Heart left ventricle (tissue), 16 donors: ENCODE measurements around the gene LMX1A. TPM values are rescaled to one million over a fixed set of nuclear protein-coding genes. Genes with fewer than 3 reads are reported as not detected.
A peak's percentile ranks its signal among the peaks of the same experiment; 100 is the strongest.

Experiments
- ATAC-seq, 4 donors: fragments of 200-7000 bp; cut with Tn5 transposase; one replicate each; pipeline ENCODE4 v1.9.1; 2020 to 2022; ENCODE audit warnings: moderate library complexity in 4 of 4, mild to moderate bottlenecking in 3 of 4, moderate number of reproducible peaks in 1 of 4
- DNase-seq, 5 donors: peaks; one replicate each; pipeline ENCODE4 v3.0.0-alpha.2; 2020
- H3K27ac ChIP-seq, 12 donors: fragments of 200-600 bp; sonication (generic) in 4 of 12; one replicate each; pipeline versions ENCODE4 v1.5.0 to v1.8.0; 2016 to 2022; ENCODE audit warnings: mild to moderate bottlenecking in 2 of 12
- H3K27me3 ChIP-seq, 9 donors: fragments of 200-600 bp; sonication (generic) in 2 of 9; one replicate each; pipeline versions ENCODE4 v1.5.1 to v1.8.0; 2016 to 2022; ENCODE audit warnings: mild to moderate bottlenecking in 3 of 9
- H3K36me3 ChIP-seq, 9 donors: fragments of 200-600 bp; sonication (generic) in 2 of 9; one replicate each; pipeline versions ENCODE4 v1.5.0 to v1.8.0; 2018 to 2022; ENCODE audit warnings: mild to moderate bottlenecking in 2 of 9
- H3K4me1 ChIP-seq, 12 donors: fragments of 200-600 bp; sonication (generic) in 4 of 12; one replicate each; pipeline versions ENCODE4 v1.5.0 to v1.8.0; 2016 to 2022; ENCODE audit warnings: mild to moderate bottlenecking in 3 of 12
- H3K4me3 ChIP-seq, 12 donors: fragments of 200-600 bp; sonication (generic) in 4 of 12; one replicate each; pipeline versions ENCODE4 v1.5.0 to v1.8.0; 2017 to 2022; ENCODE audit warnings: mild to moderate bottlenecking in 9 of 12, moderate library complexity in 4 of 12
- H3K9me3 ChIP-seq, 12 donors: fragments of 200-600 bp; sonication (generic) in 4 of 12; one replicate each; pipeline versions ENCODE4 v1.5.0 to v1.8.0; 2016 to 2022; ENCODE audit warnings: mild to moderate bottlenecking in 1 of 12
- POLR2A ChIP-seq, 2 donors: fragments of 450-650 bp; IDR thresholded peaks; one replicate each; pipeline ENCODE4 v1.6.1; 2017; ENCODE audit warnings: antibody characterized with exemption in 2 of 2, mild to moderate bottlenecking in 2 of 2, moderate library complexity in 2 of 2
- WGBS, 4 donors: extraction: QIAGEN DNeasy Blood & Tissue Kit in 2 of 4; methylation state at CpG; one replicate each; pipeline versions ENCODE4 v1.1.5 to v1.1.7; 2013 to 2018; 5-methylcytosine and 5-hydroxymethylcytosine counted together
- intact Hi-C, 10 donors: fragments of 100-400 bp; cut with DNase I; formaldehyde crosslinking; loops; one replicate each; pipeline versions ENCODE4 v1.11.1 to v1.14.2; 2022
- polyA plus RNA-seq, 2 donors: library from polyadenylated mRNA; stranded (reverse); fragments of 200-250 nt; gene quantifications; one replicate each; pipeline ENCODE4 v1.2.3, GENCODE V29; 2013
- total RNA-seq, 9 donors: library from RNA; depleted of rRNA in 2 of 9; stranded (reverse); fragments of >200 nt in 2 of 9; fragmentation: NEBNext Ultra II Directional in 3 of 9; extraction: Animal tissue kit (Norgen Biotek cat#: 25700) in 3 of 9; gene quantifications; one replicate each; pipeline versions ENCODE4 v1.1.0 to v1.2.4, GENCODE V29; 2016 to 2023
- TF ChIP-seq, protein P1 (sequence below), 12 donors: fragments of 200-600 bp; sonication (generic) in 4 of 12; IDR thresholded peaks; one replicate each; pipeline versions ENCODE4 v1.5.0 to v1.8.0; 2018 to 2022; ENCODE audit warnings: antibody characterized with exemption in 12 of 12, mild to moderate bottlenecking in 5 of 12
- donor health status: ischemic (EF 13 %, LVEDD 7.1; RV severe dilation, severe dysfunction).
- donor health status: healthy with polysubstance abuse.
- donor health status: DM: no; HTN: yes; CAD: no.
- donor health status: DM: no; HTN: no; CAD: no.
- donor health status: ischemic (EF 25% LVEDD 6.9; RV normal size, moderate dysfunction).
- donor health status: ischemic (EF 25% LVEDD 5.7; RV mildly dilated, moderate dysfunction).
- donor health status: healthy.
- donor health status: DM: yes; HTN: yes; CAD: no.
- donor health status: ischemic (EF 35%, LVEDD 5.7; RV mildly dilated, moderate dysfunction).
- donor health status: nonischemic (EF 11% LVEDD 7.7; RV severe dilation, severe dysfunction).
- donor health status: DM: yes; HTN: yes; CAD: no.
- donor health status: PGD.
- donor health status: ischemic (EF 29% LVEDD 5.4; RV normal size, mild dysfunction).
- donor health status: nonischemic (EF 23%, LVEDD 6.1; RV moderate dilation, normal function).

LMX1A gene
- total and polyA plus RNA-seq, 11 donors, result 0.03 to 0.37 (median 0.14) TPM; not detected in 5

DNA sequence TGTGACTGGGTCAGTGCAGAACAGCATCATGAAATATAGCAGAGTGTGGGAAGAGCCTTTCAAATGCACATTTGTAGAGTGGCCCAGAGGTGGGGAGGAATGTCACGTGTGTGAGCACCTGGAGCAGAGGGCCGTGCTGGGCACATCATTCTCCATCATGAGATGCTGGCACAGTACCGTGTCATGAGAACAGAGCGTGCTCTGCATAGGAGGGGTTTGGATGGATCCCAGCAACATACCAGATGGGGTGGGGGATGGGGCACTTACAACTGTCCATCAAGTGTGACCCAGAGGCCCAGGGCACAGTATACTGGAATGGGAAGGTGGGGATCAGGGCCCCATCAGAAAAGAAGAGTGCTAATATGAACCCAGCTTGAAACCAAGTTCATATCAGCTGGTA is 182.0 kb downstream of the LMX1A start:
- DNase-seq, result peak in 2 of 5 donors; percentile 10 to 38

DNA sequence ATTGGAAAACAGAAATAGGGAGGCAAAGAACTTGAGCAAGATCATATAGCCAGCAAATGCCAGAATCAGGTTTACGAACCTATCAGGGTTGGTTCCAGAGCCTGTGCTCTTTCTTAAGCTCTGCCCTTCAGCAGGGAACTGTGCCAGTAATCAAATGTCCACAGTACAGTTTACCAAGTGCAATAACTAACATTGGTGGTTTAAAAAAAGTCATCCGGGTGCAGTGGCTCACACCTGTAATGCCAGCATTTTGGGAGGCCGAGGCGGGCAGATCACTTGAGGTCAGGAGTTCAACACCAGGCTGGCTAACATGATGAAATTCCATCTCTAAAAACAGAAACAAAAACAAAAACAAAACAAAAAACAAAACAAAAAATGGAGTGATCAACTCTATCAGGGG is 182.7 kb downstream of the LMX1A start:
- TF ChIP-seq POLR2A (IDR thresholded peaks at IDR 0.05), result no peak
- TF ChIP-seq, protein P1, sequence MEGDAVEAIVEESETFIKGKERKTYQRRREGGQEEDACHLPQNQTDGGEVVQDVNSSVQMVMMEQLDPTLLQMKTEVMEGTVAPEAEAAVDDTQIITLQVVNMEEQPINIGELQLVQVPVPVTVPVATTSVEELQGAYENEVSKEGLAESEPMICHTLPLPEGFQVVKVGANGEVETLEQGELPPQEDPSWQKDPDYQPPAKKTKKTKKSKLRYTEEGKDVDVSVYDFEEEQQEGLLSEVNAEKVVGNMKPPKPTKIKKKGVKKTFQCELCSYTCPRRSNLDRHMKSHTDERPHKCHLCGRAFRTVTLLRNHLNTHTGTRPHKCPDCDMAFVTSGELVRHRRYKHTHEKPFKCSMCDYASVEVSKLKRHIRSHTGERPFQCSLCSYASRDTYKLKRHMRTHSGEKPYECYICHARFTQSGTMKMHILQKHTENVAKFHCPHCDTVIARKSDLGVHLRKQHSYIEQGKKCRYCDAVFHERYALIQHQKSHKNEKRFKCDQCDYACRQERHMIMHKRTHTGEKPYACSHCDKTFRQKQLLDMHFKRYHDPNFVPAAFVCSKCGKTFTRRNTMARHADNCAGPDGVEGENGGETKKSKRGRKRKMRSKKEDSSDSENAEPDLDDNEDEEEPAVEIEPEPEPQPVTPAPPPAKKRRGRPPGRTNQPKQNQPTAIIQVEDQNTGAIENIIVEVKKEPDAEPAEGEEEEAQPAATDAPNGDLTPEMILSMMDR (IDR thresholded peaks at IDR 0.05), result no peak
- peaks cover 0 to 3% (median 0%) of the 10 kb centered on the region in 9 donors for H3K27me3 ChIP-seq
- H3K9me3 ChIP-seq, result no peaks in the 10 kb centered on the region
- intact Hi-C loops, result no loop called here
- no peak overlapping the region for H3K4me3 ChIP-seq
- H3K27ac ChIP-seq, result no peak overlapping the region
- WGBS, 4 donors, result 77 to 86% (median 81%) methylated on average over 4 of the region's 4 CpGs
- H3K36me3 ChIP-seq, result no peaks in the 10 kb centered on the region
- no peak for ATAC-seq
- no peaks in the 10 kb centered on the region for H3K4me1 ChIP-seq
- no peak for DNase-seq

More for the DNA sequence above, 182.0 kb downstream of the LMX1A start:
- Histone ChIP-seq H3K27me3 (peaks cover 0 to 3% (median 0%) of the 10 kb centered on the region in 9 donors), H3K36me3 (no peaks in the 10 kb centered on the region), H3K4me3 (no peak overlapping the region), H3K27ac (no peak overlapping the region), H3K4me1 (no peaks in the 10 kb centered on the region), H3K9me3 (no peaks in the 10 kb centered on the region)
- WGBS, 4 donors, result 44 to 71% (median 53%) methylated on average over 4 of the region's 4 CpGs
- ATAC-seq, result peak in 2 of 4 donors; percentile 51 to 61
- intact Hi-C loops, result no loop called here
- TF ChIP-seq, protein P1 (IDR thresholded peaks at IDR 0.05), result no peak
- TF ChIP-seq POLR2A (IDR thresholded peaks at IDR 0.05), result no peak

DNA sequence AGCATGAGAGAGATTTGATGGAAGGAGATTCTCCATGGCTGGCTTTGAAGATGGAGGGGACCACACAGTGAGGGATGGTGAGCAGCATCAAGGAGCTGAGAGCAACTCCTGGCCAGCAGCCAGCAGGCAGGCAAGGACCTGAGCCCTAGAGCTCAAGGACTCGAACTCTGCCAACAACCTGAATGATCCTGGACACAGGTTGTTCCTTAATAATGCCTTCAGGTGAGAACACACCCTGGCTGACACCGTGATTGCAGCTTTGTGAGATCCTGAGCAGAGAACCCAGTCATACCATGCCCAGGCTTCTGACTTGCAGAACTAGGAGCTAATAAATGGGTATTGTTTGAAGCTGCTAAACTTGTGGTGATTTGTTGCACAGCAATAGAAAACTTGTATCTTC is 183.1 kb downstream of the LMX1A start:
- no peak for ATAC-seq
- no peak for TF ChIP-seq POLR2A (IDR thresholded peaks at IDR 0.05)
- TF ChIP-seq, protein P1 (IDR thresholded peaks at IDR 0.05), result no peak
- no peak for DNase-seq
- 62 to 82% (median 78%) methylated on average over 2 of the region's 2 CpGs for whole genome bisulfite sequencing, 4 donors
- H3K27me3 ChIP-seq, result peaks cover 0 to 6% (median 0%) of the 10 kb centered on the region in 9 donors
- no peaks in the 10 kb centered on the region for H3K4me1 ChIP-seq
- H3K4me3 ChIP-seq, result no peak overlapping the region
- no peaks in the 10 kb centered on the region for H3K36me3 ChIP-seq
- H3K9me3 ChIP-seq, result no peaks in the 10 kb centered on the region
- H3K27ac ChIP-seq, result no peak overlapping the region
- intact Hi-C loops, result no loop called here

DNA sequence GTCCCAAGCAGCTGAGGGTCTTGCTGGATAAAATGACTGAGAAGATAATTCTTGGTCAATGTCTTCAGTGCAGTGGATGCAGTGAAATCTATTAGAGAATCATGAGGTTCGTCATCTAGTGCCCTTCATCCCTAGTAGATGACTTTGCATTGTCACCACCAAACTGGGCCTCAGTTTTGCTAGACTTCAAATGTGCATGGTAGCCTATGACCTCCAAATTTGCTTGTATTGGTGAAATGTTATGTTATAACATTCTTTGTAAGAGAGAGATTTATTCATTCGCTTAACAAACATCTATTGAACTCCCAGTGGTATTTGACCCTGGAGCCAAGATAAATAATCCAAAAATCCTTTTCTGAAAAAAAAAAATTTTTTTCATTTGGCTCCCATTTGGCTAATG is 183.8 kb downstream of the LMX1A start:
- 64 to 79% (median 73%) methylated on average over 2 of the region's 2 CpGs for WGBS, 4 donors
- intact Hi-C loops, result no loop called here

More for the DNA sequence above, 183.8 kb downstream of the LMX1A start:
- Histone ChIP-seq H3K9me3 (no peaks in the 10 kb centered on the region), H3K27me3 (peaks cover 0 to 6% (median 0%) of the 10 kb centered on the region in 9 donors), H3K27ac (no peak overlapping the region), H3K36me3 (no peaks in the 10 kb centered on the region), H3K4me3 (no peak overlapping the region), H3K4me1 (no peaks in the 10 kb centered on the region)
- no peak for TF ChIP-seq POLR2A (IDR thresholded peaks at IDR 0.05)
- TF ChIP-seq, protein P1 (IDR thresholded peaks at IDR 0.05), result no peak
- DNase-seq (no peak), ATAC-seq (no peak)
